ENCODE measurements around the gene CALML4. TPM values are rescaled to one million over a fixed set of nuclear protein-coding genes. Genes with fewer than 3 reads are reported as not detected.

The CALML4 gene
- total RNA-seq, 2 donors from 2014 or later, result 1.6 to 7.7 TPM

GRCh38 chr15:68232937-68233336 lies 27.8 kb upstream of the CALML4 start:
- TF ChIP-seq CTCF (IDR thresholded peaks at IDR 0.05), result no peak
- DNase-seq (ENCODE audit: low spot score) (no peak), ATAC-seq (ENCODE audit: insufficient number of reproducible peaks, low FRiP score, low read depth) (no peak)
- Histone ChIP-seq H3K27me3 (replicated peaks; ENCODE audit: insufficient read depth) (no peaks in the 10 kb centered on the region), H3K9me3 (no peaks in the 10 kb centered on the region), H3K4me1 (ENCODE audit: control insufficient read depth in 1 of 2, low read depth in 2 of 2) (peaks cover 12 to 16% of the 10 kb centered on the region in 2 donors), H3K27ac (no peak overlapping the region), H3K36me3 (no peaks in the 10 kb centered on the region), H3K4me3 (no peak overlapping the region)

GRCh38 chr15:68232449-68232848 lies 27.3 kb upstream of the CALML4 start:
- no peak for DNase-seq (ENCODE audit: low spot score)
- TF ChIP-seq CTCF (IDR thresholded peaks at IDR 0.05), result no peak
- Histone ChIP-seq H3K9me3 (no peaks in the 10 kb centered on the region), H3K4me1 (ENCODE audit: control insufficient read depth in 1 of 2, low read depth in 2 of 2) (peaks cover 15 to 20% of the 10 kb centered on the region in 2 donors), H3K27me3 (replicated peaks; ENCODE audit: insufficient read depth) (no peaks in the 10 kb centered on the region), H3K27ac (no peak overlapping the region), H3K4me3 (no peak overlapping the region), H3K36me3 (no peaks in the 10 kb centered on the region)
- no peak for ATAC-seq (ENCODE audit: insufficient number of reproducible peaks, low FRiP score, low read depth)

- Histone ChIP-seq H3K27me3 (replicated peaks; ENCODE audit: insufficient read depth) (no peaks in the 10 kb centered on the region), H3K4me1 (ENCODE audit: control insufficient read depth in 1 of 2, low read depth in 2 of 2) (peaks cover 15 to 20% of the 10 kb centered on the region in 2 donors), H3K9me3 (no peaks in the 10 kb centered on the region), H3K4me3 (no peak overlapping the region), H3K27ac (no peak overlapping the region), H3K36me3 (no peaks in the 10 kb centered on the region)
- DNase-seq (ENCODE audit: low spot score) (no peak), ATAC-seq (ENCODE audit: insufficient number of reproducible peaks, low FRiP score, low read depth) (no peak)
- no peak for TF ChIP-seq CTCF (IDR thresholded peaks at IDR 0.05)
Measured at GRCh38 chr15:68231102-68231818, 26.1 kb upstream of the CALML4 start.

DNA sequence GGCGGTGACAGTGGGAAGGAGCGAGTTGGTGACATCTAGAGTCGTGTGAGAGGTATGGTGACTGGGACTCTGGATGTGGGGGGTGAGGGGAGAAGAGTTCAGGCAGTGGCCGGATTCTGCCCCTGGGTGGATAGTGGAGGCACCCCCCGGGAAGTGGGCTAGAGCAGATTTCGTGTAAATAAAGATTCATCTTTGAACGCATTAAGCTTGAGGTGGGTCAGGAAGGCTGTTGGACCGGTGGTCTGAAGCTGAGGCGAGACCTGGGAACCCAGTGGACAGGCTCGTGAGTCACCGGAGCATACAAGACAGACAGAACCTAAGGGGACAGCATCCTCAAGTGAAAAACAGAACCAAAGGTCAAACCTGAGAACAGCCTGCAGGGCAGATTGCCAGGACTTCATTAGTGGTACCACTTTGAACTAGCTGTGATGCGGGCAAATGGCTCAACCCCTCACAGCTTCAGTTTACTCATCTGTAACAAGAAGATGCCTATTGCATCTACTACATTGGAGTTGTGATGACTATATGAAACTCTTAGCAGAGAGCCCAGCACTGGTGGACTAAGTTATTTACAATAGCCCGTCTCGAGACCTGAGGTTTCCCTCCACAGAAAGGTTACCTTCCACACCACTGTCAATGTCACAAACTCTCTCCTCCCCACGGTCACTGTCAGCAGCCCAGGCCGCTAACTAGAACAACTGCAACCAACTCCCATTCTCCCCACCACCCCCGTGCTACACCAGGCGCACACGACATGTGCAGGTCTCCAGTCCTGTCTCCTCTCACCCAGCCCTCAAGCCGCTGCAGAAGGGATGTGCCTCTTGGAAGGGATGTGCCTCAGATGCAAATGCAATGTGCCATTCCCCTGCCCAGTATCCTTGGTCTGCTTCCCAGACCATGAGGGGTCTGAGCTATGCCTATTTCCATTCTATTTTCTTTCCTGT lies 25.3 kb upstream of the CALML4 start:
- no peaks in the 10 kb centered on the region for H3K9me3 ChIP-seq
- peak overlapping the region; percentile 89 for H3K4me3 ChIP-seq
- no peaks in the 10 kb centered on the region for H3K27me3 ChIP-seq (replicated peaks; ENCODE audit: insufficient read depth)
- no peak for DNase-seq (ENCODE audit: low spot score)
- H3K27ac ChIP-seq, result peak overlapping the region in 1 of 2 donors; percentile 19
- no peaks in the 10 kb centered on the region for H3K36me3 ChIP-seq
- no peak for TF ChIP-seq CTCF (IDR thresholded peaks at IDR 0.05)
- peaks cover 15 to 20% of the 10 kb centered on the region in 2 donors for H3K4me1 ChIP-seq (ENCODE audit: control insufficient read depth in 1 of 2, low read depth in 2 of 2)
- ATAC-seq (ENCODE audit: insufficient number of reproducible peaks, low FRiP score, low read depth), result no peak
